ENCODE results near the gene INPP5D. TPM values are rescaled to one million over a fixed set of nuclear protein-coding genes. Genes with fewer than 3 reads are reported as not detected.

The INPP5D gene
- total RNA-seq, 1 experiment from 2014 or later: 0.74 TPM

GRCh38 chr2:233147136-233147828 lies 87.1 kb downstream of the INPP5D start:
- Histone ChIP-seq H3K36me3 (ENCODE audit: low read depth) (no peaks in the 10 kb centered on the region), H3K27ac (no peak overlapping the region), H2AFZ (no peak overlapping the region), H3K4me1 (replicated peaks; ENCODE audit: insufficient read depth) (no peaks in the 10 kb centered on the region), H3K4me2 (no peak overlapping the region), H3F3A (ENCODE audit: insufficient read depth, low read depth) (no peaks in the 10 kb centered on the region), H3K4me3 (no peak overlapping the region), H3K27me3 (ENCODE audit: insufficient read depth, low read depth) (no peaks in the 10 kb centered on the region), H3K9me2 (ENCODE audit: insufficient read depth) (no peaks in the 10 kb centered on the region), H4K20me1 (ENCODE audit: insufficient read depth) (no peaks in the 10 kb centered on the region), H3K9me3 (ENCODE audit: insufficient read depth, low read depth) (no peaks in the 10 kb centered on the region), H3K79me2 (ENCODE audit: low read depth) (no peaks in the 10 kb centered on the region)
- intact Hi-C loops (cut with micrococcal nuclease; ENCODE audit: unreplicated experiment): no loop called here
- BruUV-seq (replicated peaks): no TSS peak
- no peak for TF ChIP-seq EZH2 (IDR thresholded peaks at IDR 0.05; ENCODE audit: low read depth)
- no peak for TF ChIP-seq CTCF (conservative IDR thresholded peaks at IDR 0.05)
- ChIA-PET POLR2A (ENCODE audit: unreplicated experiment) (no interaction called here), CTCF (no interaction called here)
- DNase-seq: no peak

- CTCF ChIA-PET: no interaction called here
- DNase-seq: no peak
- no peaks in the 10 kb centered on the region for H3K9me2 ChIP-seq (ENCODE audit: insufficient read depth)
- POLR2A ChIA-PET (ENCODE audit: unreplicated experiment): interaction anchor here (0.5 kb wide), 1 partner anchor 54 kb away, joined by 6 read pairs; no protein-coding TSS in a partner anchor
- H3K4me2 ChIP-seq: no peak overlapping the region
- intact Hi-C loops (cut with micrococcal nuclease; ENCODE audit: unreplicated experiment): no loop called here
- no TSS peak for BruUV-seq (replicated peaks)
- no peak overlapping the region for H2AFZ ChIP-seq
- H3K27me3 ChIP-seq (ENCODE audit: insufficient read depth, low read depth): no peaks in the 10 kb centered on the region
- no peaks in the 10 kb centered on the region for H4K20me1 ChIP-seq (ENCODE audit: insufficient read depth)
- no peaks in the 10 kb centered on the region for H3K9me3 ChIP-seq (ENCODE audit: insufficient read depth, low read depth)
- H3K79me2 ChIP-seq (ENCODE audit: low read depth): no peaks in the 10 kb centered on the region
- no peaks in the 10 kb centered on the region for H3F3A ChIP-seq (ENCODE audit: insufficient read depth, low read depth)
- H3K4me1 ChIP-seq (replicated peaks; ENCODE audit: insufficient read depth): no peaks in the 10 kb centered on the region
- H3K27ac ChIP-seq: no peak overlapping the region
- TF ChIP-seq EZH2 (IDR thresholded peaks at IDR 0.05; ENCODE audit: low read depth): no peak
- TF ChIP-seq CTCF (conservative IDR thresholded peaks at IDR 0.05): no peak
- H3K36me3 ChIP-seq (ENCODE audit: low read depth): no peaks in the 10 kb centered on the region
- no peak overlapping the region for H3K4me3 ChIP-seq
Observed at GRCh38 chr2:233147829-233148167, 87.7 kb downstream of the INPP5D start.

DNA sequence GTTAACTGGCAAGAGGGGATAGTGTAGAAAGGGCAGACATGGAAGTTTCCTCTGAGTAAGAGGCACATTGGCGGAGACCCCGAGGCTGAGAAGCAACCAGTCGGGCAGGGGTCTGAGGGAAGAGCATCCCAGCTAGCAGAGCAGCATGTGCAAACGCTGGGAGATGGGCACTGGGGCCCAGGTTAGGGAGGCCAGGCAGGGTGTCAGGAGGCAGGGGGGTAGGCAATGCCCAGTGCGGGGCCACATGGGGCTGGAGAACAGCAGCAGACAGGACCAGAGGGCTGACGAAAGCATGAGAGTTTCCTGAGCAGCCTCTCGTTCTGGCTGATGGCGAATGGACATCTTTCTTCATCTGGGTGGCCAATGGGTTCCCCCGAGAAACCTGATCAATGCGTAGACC lies 88.2 kb downstream of the INPP5D start:
- ChIA-PET POLR2A (ENCODE audit: unreplicated experiment) (interaction anchor here (0.5 kb wide), 1 partner anchor 55 kb away, joined by 6 read pairs; no protein-coding TSS in a partner anchor), CTCF (no interaction called here)
- BruUV-seq (replicated peaks): no TSS peak
- Histone ChIP-seq H3K27me3 (ENCODE audit: insufficient read depth, low read depth) (no peaks in the 10 kb centered on the region), H4K20me1 (ENCODE audit: insufficient read depth) (no peaks in the 10 kb centered on the region), H3K36me3 (ENCODE audit: low read depth) (no peaks in the 10 kb centered on the region), H3K4me1 (replicated peaks; ENCODE audit: insufficient read depth) (no peaks in the 10 kb centered on the region), H3K4me2 (no peak overlapping the region), H3K9me2 (ENCODE audit: insufficient read depth) (no peaks in the 10 kb centered on the region), H3K9me3 (ENCODE audit: insufficient read depth, low read depth) (no peaks in the 10 kb centered on the region), H3K79me2 (ENCODE audit: low read depth) (no peaks in the 10 kb centered on the region), H3F3A (ENCODE audit: insufficient read depth, low read depth) (no peaks in the 10 kb centered on the region), H2AFZ (no peak overlapping the region), H3K27ac (no peak overlapping the region), H3K4me3 (no peak overlapping the region)
- intact Hi-C loops (cut with micrococcal nuclease; ENCODE audit: unreplicated experiment): no loop called here
- DNase-seq: no peak
- no peak for TF ChIP-seq CTCF (conservative IDR thresholded peaks at IDR 0.05)
- no peak for TF ChIP-seq EZH2 (IDR thresholded peaks at IDR 0.05; ENCODE audit: low read depth)

Measured in PC-9 (cell line).